Aorta (tissue), 5 donors: Measurements from ENCODE around the gene FKBP7. TPM values are rescaled to one million over a fixed set of nuclear protein-coding genes. Genes with fewer than 3 reads are reported as not detected.

Source experiments
- ATAC-seq: fragments of 200-7000 bp; cut with Tn5 transposase; one replicate; pipeline ENCODE4 v1.9.1; 2022; ENCODE audit warnings: moderate library complexity; ENCODE audit not compliant: low FRiP score
- DNase-seq, 2 donors: peaks; one replicate each; pipeline ENCODE4 v3.0.0-alpha.2; 2020
- H3K27ac ChIP-seq, 2 donors: one replicate each; pipeline ENCODE4 v1.5.1; 2013; ENCODE audit warnings: low read length in 2 of 2, mild to moderate bottlenecking in 2 of 2, moderate library complexity in 2 of 2, control low read depth in 1 of 2, inconsistent platforms in 1 of 2, low read depth in 1 of 2
- H3K27me3 ChIP-seq, 2 donors: one replicate each; pipeline ENCODE4 v1.6.1; 2013; ENCODE audit warnings: control low read depth in 1 of 2, low read length in 1 of 2, mild to moderate bottlenecking in 1 of 2, moderate library complexity in 1 of 2; ENCODE audit not compliant: insufficient read depth in 2 of 2, control insufficient read depth in 1 of 2
- H3K36me3 ChIP-seq, 2 donors: one replicate each; pipeline ENCODE4 v1.6.1; 2013; ENCODE audit warnings: control low read depth in 1 of 2, low read length in 1 of 2, mild to moderate bottlenecking in 1 of 2; ENCODE audit not compliant: insufficient read depth in 2 of 2, control insufficient read depth in 1 of 2
- H3K4me1 ChIP-seq, 2 donors: one replicate each; pipeline ENCODE4 v1.6.1; 2013; ENCODE audit warnings: low read length in 2 of 2, control low read depth in 1 of 2, mild to moderate bottlenecking in 1 of 2, moderate library complexity in 1 of 2; ENCODE audit not compliant: insufficient read depth in 2 of 2, control insufficient read depth in 1 of 2
- H3K4me3 ChIP-seq, 2 donors: one replicate each; pipeline ENCODE4 v1.5.1; 2013; ENCODE audit warnings: low read length in 2 of 2, control low read depth in 1 of 2, mild to moderate bottlenecking in 1 of 2
- H3K9me3 ChIP-seq: one replicate; pipeline ENCODE4 v1.6.1; 2013; ENCODE audit warnings: mild to moderate bottlenecking, low read length; ENCODE audit not compliant: control insufficient read depth
- WGBS, 2 donors: extraction: QIAGEN DNeasy Blood & Tissue Kit; methylation state at CpG; one replicate each; pipeline ENCODE4 v1.1.7; 2013; 5-methylcytosine and 5-hydroxymethylcytosine counted together
- intact Hi-C, 2 donors: fragments of 100-400 bp; cut with DNase I; formaldehyde crosslinking; loops; one replicate each; pipeline versions ENCODE4 v1.14.2 to v1.15.0; 2022
- polyA plus RNA-seq, 2 donors: library from polyadenylated mRNA; stranded (reverse); fragments of 200-250 nt; gene quantifications; one replicate each; pipeline ENCODE4 v1.2.3, GENCODE V29; 2013
- total RNA-seq, 2 donors: library from RNA; stranded (reverse); fragmentation: NEBNext Ultra II Directional; extraction: Animal tissue kit (Norgen Biotek cat#: 25700); gene quantifications; one replicate each; pipeline ENCODE4 v1.2.1, GENCODE V29; 2021
- donor health status: healthy with polysubstance abuse.
- donor health status: Bipolar disorder and iron deficiency.
- donor health status: DM: no; HTN: no; CAD: no.
- donor health status: DM: no; HTN: no; CAD: no.
- donor health status: DM: yes; HTN: yes; CAD: no.

The FKBP7 gene
- total and polyA plus RNA-seq, 4 donors = 12.8 to 41.5 (median 25.8) TPM

DNA sequence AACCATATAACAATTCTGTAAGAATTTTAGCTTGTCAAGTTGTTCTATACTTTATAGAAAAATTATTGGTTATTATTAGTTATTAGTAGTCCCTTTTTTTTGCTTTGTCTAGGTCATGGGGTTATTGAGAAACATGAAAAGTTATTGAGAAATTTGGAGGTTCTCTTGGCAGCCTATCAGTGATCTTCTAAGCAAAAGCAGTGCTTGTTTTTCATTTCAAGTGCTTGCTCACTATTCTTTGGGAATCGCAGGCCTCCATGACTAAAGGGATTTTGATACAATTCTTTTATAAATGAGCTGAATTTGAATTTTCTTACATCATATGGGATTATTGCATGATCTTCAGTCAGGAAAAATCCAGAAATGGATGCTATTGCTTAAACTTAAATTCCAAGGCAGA lies 27.7 kb upstream of the FKBP7 start:
- ATAC-seq = no peak
- Histone ChIP-seq H3K36me3 (no peaks in the 10 kb centered on the region), H3K4me3 (no peak overlapping the region), H3K27me3 (no peaks in the 10 kb centered on the region), H3K4me1 (no peaks in the 10 kb centered on the region), H3K9me3 (no peaks in the 10 kb centered on the region), H3K27ac (no peak overlapping the region)
- no peak for DNase-seq
- intact Hi-C loops = no loop called here
- WGBS, 2 donors = 96 to 97% methylated on average over 1 of the region's 1 CpG

DNA sequence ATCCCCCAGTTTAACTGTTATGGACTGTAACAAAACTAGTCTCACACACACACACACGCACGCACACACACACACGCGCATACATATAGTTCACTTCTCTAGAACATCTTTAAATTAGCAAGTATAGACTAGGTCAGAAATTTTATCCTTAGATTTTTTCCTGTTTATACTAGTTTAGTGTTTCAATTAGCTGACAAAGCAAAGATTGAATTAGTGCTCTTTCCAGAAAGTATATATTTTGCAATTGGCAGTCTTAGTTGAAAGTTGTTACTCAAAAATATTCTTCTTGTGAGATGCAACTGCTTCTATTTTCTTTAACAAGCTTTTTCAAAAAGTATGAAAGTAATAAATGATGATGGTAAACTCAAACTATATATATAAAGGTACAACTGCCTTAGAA lies 24.4 kb upstream of the FKBP7 start:
- intact Hi-C loops = no loop called here
- Histone ChIP-seq H3K4me1 (no peaks in the 10 kb centered on the region), H3K36me3 (peaks cover 0 to 1% of the 10 kb centered on the region in 2 donors), H3K27me3 (no peaks in the 10 kb centered on the region), H3K9me3 (no peaks in the 10 kb centered on the region), H3K4me3 (no peak overlapping the region), H3K27ac (no peak overlapping the region)
- no peak for DNase-seq
- WGBS, 2 donors = 95 to 96% methylated on average over 4 of the region's 4 CpGs
- ATAC-seq = no peak

DNA sequence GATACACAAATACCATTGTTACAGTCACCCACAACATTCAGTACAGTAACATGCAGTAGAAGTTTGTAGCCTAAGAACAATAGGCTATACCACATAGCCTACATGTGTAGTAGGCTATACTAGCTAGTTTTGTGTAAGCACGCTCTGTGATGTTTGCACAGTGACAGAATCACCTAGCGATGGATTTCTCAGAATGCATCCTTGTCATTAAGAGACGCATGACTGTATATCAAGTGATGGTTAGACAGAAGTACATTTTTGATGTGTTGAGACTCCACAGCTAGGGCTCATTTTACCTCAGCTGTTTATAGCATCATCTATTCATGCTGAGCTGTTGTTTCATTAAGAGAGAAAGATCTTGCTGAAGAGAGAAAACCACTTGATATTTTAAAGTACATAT lies 21.2 kb upstream of the FKBP7 start:
- H3K27ac ChIP-seq = no peak overlapping the region
- H3K36me3 ChIP-seq = peaks cover 1 to 4% of the 10 kb centered on the region in 2 donors
- WGBS, 2 donors = 96% methylated on average over 3 of the region's 3 CpGs
- ATAC-seq (no peak), DNase-seq (no peak)
- no peaks in the 10 kb centered on the region for H3K4me1 ChIP-seq
- intact Hi-C loops = no loop called here
- H3K9me3 ChIP-seq = no peaks in the 10 kb centered on the region
- no peak overlapping the region for H3K4me3 ChIP-seq
- no peaks in the 10 kb centered on the region for H3K27me3 ChIP-seq

DNA sequence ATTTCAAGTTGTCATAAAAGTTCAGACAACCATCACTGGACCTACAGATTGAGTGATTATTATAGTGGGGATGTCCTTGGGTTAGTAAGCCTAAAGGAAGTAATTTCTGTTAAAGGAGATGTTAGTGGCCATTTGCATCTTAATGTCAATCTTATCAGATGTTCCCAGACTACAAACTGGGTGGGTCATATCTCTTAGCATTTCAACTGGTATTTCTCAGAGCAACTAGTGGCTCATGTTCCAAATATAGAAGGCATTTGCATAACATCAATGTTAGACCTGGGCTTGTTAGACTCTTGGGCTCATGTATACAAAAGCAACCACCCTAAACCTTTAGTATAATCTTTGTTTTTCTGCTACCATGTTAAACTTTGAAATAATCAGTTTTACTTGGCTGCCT lies 19.7 kb upstream of the FKBP7 start:
- H3K4me3 ChIP-seq = no peak overlapping the region
- H3K4me1 ChIP-seq = no peaks in the 10 kb centered on the region
- H3K27me3 ChIP-seq = no peaks in the 10 kb centered on the region
- no peak for DNase-seq
- H3K36me3 ChIP-seq = peaks cover 5 to 6% of the 10 kb centered on the region in 2 donors
- intact Hi-C loops = no loop called here
- H3K9me3 ChIP-seq = no peaks in the 10 kb centered on the region
- no peak for ATAC-seq
- no peak overlapping the region for H3K27ac ChIP-seq

DNA sequence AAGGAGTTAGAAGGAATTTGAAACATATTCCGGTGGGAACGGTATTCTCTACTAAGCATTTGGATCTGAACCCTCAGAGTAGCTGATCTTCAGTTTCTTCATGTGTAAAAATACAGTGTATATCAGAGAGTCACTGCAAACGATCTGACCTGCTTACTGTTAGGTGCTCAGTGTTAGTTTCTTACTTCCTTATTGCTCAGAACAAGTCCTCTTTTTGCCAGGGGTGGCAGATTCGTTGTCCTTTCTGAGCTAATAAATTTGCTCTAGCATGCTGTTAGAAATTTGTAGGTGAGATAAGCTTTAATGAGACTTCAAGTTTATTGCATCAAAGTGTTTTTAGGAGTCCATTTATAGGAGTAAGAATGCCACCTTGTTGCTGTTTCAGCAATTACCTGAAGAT lies 17.6 kb upstream of the FKBP7 start:
- intact Hi-C loops = no loop called here
- Histone ChIP-seq H3K27ac (no peak overlapping the region), H3K4me3 (no peak overlapping the region), H3K9me3 (no peaks in the 10 kb centered on the region), H3K36me3 (peaks cover 5 to 6% of the 10 kb centered on the region in 2 donors), H3K4me1 (no peaks in the 10 kb centered on the region), H3K27me3 (no peaks in the 10 kb centered on the region)
- 80 to 81% methylated on average over 4 of the region's 4 CpGs for WGBS, 2 donors
- ATAC-seq (no peak), DNase-seq (no peak)

DNA sequence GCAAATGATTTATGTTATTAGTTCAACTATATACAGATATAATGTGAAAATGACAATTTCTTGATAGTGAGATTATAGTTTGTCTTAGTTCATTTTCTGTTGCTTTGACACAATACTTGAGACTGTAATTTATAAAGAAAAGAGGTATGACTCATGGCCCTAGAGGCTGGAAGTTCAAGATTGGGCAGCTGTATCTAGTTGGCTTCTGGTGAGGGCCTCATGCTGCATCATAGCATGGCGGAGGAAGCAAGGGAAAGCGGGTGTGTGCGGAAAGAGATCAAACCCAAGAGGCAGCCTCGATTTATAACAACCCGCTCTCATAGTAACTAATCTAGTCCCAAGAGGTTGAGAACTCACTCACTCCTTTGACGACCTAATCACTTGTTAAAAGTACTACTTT lies 13.2 kb upstream of the FKBP7 start:
- no peaks in the 10 kb centered on the region for H3K9me3 ChIP-seq
- DNase-seq (no peak), ATAC-seq (no peak)
- WGBS, 2 donors = 91 to 95% methylated on average over 6 of the region's 6 CpGs
- H3K27ac ChIP-seq = no peak overlapping the region
- no peaks in the 10 kb centered on the region for H3K27me3 ChIP-seq
- intact Hi-C loops = no loop called here
- H3K36me3 ChIP-seq = peaks cover 3 to 6% of the 10 kb centered on the region in 2 donors
- H3K4me3 ChIP-seq = no peak overlapping the region
- no peaks in the 10 kb centered on the region for H3K4me1 ChIP-seq

DNA sequence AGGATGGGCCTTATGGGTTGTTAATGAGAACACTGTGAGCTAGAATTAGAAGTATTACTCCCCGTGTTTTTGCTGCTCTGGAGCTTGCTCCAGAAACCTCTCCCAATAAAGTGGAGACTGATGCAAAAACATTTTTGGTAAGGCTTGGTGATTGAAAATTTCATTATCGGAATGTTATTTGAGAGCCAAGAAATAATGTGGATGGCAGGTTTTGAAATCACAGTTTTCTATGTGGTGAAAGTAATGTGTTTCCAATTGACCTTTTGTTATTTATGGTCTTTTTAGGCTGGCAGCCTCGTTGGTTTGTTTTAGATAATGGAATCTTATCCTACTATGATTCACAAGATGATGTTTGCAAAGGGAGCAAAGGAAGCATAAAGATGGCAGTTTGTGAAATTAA lies 7.0 kb upstream of the FKBP7 start:
- Histone ChIP-seq H3K9me3 (no peaks in the 10 kb centered on the region), H3K36me3 (no peaks in the 10 kb centered on the region), H3K27me3 (no peaks in the 10 kb centered on the region), H3K4me1 (peaks cover 3 to 4% of the 10 kb centered on the region in 2 donors), H3K4me3 (no peak overlapping the region), H3K27ac (no peak overlapping the region)
- 45 to 55% methylated on average over 3 of the region's 3 CpGs for WGBS, 2 donors
- ATAC-seq (no peak), DNase-seq (no peak)
- intact Hi-C loops = no loop called here

DNA sequence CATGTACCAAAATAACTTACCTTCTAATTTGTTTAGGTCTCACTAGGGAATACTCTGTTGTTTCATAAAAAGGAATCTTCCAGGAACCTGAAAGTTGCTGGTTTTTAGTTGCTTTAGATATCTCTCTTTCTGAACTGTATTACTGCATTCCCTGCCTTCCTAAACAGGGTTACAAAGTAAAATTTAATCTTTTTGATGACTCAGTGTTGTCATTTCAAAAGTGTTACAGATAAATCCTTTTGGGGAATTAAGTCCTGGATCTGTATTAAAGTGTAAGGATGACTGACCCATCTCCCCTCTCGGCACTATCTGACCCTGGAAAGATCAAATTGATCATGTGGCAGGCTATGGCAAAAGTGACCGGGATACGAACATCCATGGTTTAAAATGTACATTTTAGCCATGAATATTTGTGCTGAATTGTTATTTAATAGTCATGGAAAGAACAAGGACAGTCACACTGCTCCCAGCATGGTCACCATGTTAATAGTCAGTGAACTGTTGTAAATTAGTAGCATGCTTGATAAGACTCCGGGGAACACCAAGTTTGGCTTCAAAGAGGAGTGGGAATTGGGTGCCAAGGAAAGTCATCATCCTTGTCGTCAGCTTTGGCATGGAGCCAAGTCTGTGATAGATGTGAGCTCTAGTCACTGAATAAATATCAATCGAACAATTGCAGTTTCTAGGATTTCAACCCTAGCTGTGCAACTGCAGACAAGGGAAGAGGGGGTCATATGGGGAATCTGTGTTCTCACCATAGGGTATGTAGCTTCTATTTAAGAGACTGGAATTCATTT lies 6.0 kb upstream of the FKBP7 start:
- intact Hi-C loops = loop anchor here in 1 of 2 donors (5.0 kb wide), 1 partner anchor 38 kb away; no protein-coding TSS in a partner anchor
- H3K27ac ChIP-seq = peak overlapping the region in 1 of 2 donors; percentile 29

DNA sequence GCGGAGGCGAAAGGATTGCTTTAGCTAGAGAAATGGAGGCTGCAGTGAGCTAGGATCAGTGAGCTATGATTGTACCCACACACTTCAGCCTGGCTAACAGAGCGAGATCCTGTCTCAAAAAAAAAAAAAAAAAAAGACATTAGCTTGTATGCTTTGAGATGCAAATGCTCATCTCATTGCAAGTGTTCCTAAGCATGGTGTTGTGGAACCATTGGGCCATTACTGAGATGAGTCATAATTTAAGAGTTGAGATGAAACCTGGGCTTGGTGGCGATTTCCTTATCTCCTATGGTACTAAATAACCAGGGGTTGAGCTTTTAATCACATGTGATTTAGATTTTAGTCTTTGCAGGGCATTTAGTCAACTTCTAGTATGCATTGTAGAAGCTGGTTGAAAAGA lies 4.0 kb upstream of the FKBP7 start:
- Histone ChIP-seq H3K4me3 (no peak overlapping the region), H3K9me3 (no peaks in the 10 kb centered on the region), H3K36me3 (no peaks in the 10 kb centered on the region), H3K27me3 (no peaks in the 10 kb centered on the region), H3K4me1 (peaks cover 3 to 4% of the 10 kb centered on the region in 2 donors), H3K27ac (no peak overlapping the region)
- DNase-seq (no peak), ATAC-seq (no peak)
- intact Hi-C loops = loop anchor here in 1 of 2 donors (5.0 kb wide), 1 partner anchor 40 kb away; no protein-coding TSS in a partner anchor
- 85 to 89% methylated on average over 4 of the region's 4 CpGs for WGBS, 2 donors

More for the DNA sequence above, 6.0 kb upstream of the FKBP7 start:
- no peak overlapping the region for H3K4me3 ChIP-seq
- DNase-seq = no peak
- ATAC-seq = no peak
- H3K4me1 ChIP-seq = peaks cover 3 to 4% of the 10 kb centered on the region in 2 donors
- no peaks in the 10 kb centered on the region for H3K27me3 ChIP-seq
- no peaks in the 10 kb centered on the region for H3K9me3 ChIP-seq
- WGBS, 2 donors = 38 to 42% methylated on average over 6 of the region's 6 CpGs
- H3K36me3 ChIP-seq = no peaks in the 10 kb centered on the region
